HG02852 (cell line): ENCODE results near the gene CCDC116.
"Not testable (repeated sequence)": the region's sequence is repeated elsewhere in the genome, so short reads cannot be mapped to it uniquely, and the experiment has no call there.

Experiments used
- ATAC-seq: cut with Tn5 transposase; IDR thresholded peaks from one replicate; pipeline ENCODE4 v1.9.1; 2021; ENCODE audit warnings: mild to moderate bottlenecking, moderate library complexity; ENCODE audit not compliant: unreplicated experiment

The CCDC116 gene

DNA sequence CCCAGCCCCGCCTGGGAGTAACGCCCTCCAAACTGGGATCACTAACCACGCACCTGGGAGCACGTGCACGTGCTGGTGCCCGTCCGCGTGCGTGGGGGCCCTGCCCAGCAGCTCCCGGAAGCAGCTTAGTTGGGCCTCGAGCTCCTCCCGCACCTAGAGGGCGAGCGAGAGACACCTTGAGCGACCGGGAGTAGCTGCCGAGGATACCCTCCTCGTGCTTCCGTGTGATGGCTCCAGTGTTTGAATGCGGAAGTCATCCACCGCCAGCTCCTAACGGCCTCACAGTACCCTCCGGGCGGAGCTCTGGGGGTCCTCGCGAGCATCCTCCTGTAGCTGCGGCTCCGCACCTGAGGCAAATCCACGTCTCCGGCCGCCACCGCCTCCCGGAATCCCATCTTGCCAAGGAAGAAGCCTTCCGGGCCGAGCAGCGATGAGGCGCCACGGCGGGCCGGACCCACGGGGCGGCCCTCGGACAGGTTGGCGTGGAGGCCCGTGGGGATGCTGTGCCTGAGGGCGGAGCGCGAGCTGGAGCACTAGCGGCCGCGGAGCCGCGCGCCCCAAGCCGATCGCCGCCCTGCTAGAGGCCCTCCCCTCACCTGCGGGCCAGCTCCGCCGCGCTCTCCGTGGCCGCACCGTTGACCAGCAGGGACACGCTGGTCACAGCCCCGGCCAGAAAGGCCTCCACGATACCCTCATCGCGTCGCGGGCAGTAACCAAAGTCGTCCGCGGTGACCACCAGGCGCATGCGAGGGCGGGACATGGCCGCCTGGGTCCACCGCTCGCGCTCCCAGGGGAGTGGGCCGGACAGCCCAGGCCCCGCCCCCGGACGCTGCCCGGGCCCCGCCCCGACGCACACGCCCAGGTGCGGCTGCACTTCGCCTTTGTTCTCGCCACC, 3.1 kb upstream of the CCDC116 start, which contains the start of gene YDJC:
Gene YDJC, minus strand, starts transcription at position 768 of the 895 bp plus-strand sequence. Its CDS starts 8 bp downstream, at position 760.
- peak; percentile 77 for ATAC-seq

DNA sequence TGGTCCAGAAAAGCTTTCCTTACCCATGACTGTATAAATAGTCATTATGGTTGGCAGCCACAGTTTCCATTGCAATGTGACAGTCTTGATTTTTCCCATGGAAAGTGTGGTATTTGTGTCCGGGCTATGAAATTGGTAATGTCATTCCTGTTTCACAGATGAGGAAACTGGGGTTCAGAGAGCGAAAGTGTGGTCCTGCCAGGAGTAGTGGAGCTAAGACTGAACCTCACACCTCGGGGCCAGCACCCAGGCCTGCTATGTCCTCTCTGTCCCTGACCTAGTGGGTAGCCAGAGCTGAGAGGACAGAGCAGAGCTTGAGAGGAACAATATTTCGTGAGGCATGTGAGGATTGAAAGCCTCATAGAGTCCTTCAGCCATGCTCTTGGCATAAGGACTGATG, 1.5 kb upstream of the CCDC116 start:
- no peak for ATAC-seq

DNA sequence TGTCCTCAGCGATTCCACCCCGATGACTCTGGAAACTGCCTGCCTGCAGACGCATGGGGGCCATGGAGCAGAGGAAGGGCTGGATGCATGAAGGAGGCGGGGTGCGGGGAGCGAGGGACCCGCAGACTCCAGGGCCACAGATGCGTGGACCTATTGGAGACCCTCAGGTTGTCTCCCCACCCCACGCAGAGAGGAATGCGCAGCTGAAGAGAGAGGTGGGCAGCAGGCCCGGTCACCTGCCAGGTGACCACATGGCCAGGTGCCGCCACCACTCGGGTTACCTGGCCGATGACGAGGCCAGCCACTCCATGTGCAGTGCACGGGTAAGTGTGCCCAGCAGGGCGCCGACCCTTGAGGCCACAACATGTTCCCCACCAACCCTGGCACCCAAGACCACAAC, 371 bp downstream of the CCDC116 start:
- ATAC-seq, result no peak

- ATAC-seq, result no peak
These were observed 921 bp downstream of the CCDC116 start for GRCh38 chr22:21633481-21633880.

GRCh38 chr22:21634081-21634480, 1.5 kb downstream of the CCDC116 start:
- ATAC-seq, result no peak

DNA sequence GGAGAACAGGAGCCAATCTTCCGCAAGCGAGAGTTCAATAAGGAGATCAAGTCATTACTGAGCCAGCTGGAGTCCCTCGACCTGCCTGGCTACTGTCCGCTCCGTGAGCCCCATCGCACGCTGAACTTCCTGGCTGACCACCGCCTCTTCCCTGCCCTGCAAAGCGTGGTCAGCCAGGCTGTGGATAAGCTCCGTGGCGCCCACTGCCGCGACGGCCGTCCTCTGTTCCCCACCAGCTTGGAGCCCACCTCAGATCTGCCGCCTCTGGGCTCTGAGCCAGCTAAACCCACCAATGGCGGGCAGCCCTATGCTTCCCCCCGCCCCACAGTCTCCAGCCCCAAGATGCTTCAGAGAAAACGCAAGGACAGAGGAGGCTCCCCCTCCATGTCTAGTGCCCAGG, 2.3 kb downstream of the CCDC116 start:
- ATAC-seq, result no peak

GRCh38 chr22:21635771-21636510, 3.4 kb downstream of the CCDC116 start:
- no peak for ATAC-seq

DNA sequence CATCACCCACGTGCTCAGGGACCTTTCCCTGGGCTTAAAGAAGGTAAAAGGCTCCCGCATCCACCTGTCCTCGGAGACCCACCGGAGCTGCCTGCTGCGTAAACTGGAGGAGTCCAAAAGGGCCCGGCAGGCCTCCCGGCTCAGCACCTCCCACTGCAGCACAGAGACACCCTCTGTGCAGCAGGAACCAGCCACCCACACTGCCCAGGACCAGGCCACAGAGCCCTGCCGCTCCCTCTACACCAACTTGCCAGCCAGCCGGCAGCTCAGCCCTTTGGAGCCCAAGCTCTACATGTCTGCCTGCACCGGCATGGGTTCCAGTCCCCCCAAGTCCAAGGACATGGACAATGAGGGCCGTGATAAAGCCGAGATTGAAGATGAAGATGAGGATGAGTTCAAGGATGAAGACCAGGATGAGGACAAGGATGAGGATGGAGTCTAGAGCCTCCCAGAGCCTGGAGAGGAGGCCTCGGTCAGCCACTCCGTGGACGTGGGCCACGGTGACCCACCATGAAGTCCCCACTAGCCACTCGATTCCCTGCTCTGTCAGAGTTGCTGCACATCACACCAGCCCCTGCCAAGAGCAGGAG, 4.2 kb downstream of the CCDC116 start:
- ATAC-seq, result no peak

DNA sequence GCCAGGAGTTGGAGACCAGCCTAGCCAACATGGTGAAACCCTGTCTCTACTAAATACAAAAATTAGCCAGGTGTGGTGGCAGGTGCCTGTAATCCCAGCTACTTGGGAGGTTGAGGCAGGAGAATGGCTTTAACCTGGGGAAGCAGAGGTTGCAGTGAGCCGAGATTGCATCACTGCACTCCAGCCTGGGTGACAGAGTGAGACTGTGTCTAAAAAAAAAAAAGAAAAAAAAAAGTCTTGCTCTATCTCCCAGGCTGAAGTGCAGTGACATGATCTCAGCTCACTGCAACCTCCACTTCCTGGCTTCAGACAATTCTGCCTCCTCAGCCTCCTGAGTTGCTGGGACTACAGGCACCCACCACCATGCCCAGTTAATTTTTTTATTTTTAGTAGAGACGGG, 4.9 kb downstream of the CCDC116 start:
- ATAC-seq, result not testable (repeated sequence)

GRCh38 chr22:21639359-21639758, 6.8 kb downstream of the CCDC116 start:
- no peak for ATAC-seq

GRCh38 chr22:21640810-21641209, 8.2 kb downstream of the CCDC116 start:
- ATAC-seq, result no peak

GRCh38 chr22:21641417-21641788, 8.8 kb downstream of the CCDC116 start:
- no peak for ATAC-seq

GRCh38 chr22:21641789-21642583, 9.4 kb downstream of the CCDC116 start, which contains the start of gene SDF2L1:
Gene SDF2L1, plus strand, starts transcription at chr22:21642302. Its CDS starts 35 bp downstream, at chr22:21642337.
- ATAC-seq, result peak; percentile 90

DNA sequence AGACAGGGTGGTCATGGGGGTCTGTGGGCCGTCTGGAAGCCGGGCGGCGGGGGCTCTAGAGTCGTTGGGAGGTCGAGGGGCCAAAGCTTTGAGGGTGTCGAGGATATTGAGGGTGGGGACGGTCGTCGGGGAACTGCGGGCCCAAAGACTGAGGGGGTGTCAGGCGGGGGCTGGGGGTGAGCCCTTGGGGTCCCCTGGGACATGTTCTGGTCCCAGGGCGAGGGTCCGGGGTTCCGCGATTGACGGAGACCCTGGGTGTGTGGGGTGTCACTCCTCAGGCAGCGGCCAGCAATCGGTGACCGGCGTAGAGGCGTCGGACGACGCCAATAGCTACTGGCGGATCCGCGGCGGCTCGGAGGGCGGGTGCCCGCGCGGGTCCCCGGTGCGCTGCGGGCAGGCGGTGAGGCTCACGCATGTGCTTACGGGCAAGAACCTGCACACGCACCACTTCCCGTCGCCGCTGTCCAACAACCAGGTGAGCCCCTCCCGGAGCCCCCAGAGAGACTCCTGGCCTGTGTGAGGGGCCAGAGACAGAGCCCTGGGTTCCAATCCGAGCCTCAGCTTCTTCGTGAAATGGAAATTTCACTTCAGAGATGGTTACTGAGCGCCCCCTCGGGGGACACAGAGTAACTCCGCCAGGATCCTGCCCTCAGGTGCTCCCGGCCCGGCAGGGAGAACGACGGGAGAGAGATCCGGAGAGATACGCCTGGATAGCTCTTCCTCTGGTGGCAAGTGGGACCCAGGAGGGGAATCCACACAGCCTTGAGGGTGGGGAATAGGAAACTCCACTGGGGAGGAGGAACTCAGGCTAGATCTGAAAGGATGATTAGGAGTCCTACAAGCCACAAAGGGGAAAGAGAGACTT, 10.3 kb downstream of the CCDC116 start:
- no peak for ATAC-seq

GRCh38 chr22:21643533-21644357, 11.2 kb downstream of the CCDC116 start:
- no peak for ATAC-seq

DNA sequence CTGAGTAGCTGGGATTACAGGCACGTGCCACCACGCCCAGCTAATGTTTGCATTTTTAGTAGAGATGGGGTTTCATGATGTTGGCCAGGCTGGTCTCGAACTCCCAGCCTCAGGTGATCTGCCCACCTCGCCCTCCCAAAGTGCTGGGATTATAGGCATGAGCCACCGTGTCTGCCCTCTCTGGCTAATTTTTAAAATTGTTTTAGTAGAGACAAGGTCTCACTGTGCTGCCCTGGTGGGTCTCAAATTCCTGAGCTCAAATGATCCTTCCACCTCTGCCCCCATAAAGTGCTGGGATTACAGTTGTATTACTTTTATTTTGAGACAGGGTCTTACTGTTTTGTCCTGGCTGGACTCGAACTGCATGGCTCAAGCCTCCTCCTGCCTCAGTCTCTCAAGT, 13.0 kb downstream of the CCDC116 start:
- not testable (repeated sequence) for ATAC-seq

DNA sequence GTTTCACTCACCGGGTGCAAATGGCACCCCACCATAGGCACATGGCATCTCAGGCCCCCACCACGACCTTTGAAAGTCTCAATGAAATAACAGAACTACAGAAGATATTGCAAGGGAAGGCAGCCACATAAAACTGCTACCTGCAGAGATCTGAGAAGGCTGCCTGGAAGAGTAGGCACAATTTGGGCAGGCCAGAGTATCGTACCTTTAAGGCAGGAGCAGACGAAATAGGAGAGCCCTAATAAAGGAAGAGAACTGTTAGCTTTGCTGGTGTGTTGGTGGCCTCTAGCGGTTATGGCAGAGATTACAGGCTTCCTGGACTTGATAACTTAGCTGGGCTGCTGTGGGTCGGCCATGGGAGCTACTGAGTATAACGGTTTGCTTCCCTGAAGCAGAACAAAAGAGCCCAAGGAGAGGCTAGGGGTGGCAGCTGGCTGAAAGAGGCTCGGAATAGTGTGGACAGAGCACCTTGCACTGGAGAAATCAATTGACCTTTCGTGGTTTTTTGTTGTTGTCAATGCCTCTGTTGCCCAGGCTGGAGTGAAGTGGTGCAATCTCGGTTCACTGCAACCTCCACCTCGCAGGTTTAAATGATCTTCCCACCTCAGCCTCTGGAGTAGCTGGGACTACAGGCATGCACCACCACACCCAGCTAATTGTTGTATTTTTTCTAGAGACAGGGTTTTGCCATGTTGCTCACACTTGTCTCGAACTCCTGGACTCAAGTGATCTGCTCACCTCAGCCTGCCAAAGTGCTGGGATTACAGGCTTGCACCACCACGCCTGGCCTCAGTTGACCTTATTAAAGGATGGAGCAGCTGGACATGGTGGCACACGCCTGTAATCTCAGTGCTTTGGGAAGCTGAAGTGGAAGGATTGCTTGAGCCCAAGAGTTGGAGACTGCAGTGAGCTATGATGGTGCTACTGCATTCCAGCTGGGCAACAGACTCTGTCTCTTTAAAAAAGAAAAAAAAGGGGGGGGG, 14.3 kb downstream of the CCDC116 start:
- no peak for ATAC-seq

DNA sequence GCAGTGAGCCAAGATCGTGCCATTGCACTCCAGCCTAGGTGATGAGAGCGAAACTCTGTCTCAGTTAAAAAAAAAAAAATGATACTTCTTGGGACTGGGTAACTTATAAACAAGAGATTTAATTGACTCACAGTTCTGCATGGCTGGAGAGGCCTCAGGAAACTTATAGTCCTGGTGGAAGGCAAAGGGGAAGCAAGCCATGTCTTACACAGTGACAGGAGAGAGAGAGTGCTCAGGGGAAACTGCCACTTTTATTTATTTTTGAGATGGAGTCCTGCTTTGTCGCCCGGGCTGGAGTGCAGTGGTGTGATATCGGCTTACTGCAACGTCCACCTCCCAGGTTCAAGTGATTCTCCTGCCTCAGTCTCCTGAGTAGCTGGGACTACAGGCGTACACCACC, 17.7 kb downstream of the CCDC116 start:
- ATAC-seq, result no peak
